Liver (tissue), 9 donors: ENCODE results near the gene SCNN1A. TPM values are rescaled to one million over a fixed set of nuclear protein-coding genes. Genes with fewer than 3 reads are reported as not detected.

ENCODE experiments used
- DNase-seq: peaks from one replicate; pipeline ENCODE4 v3.0.0-alpha.2; 2017; ENCODE audit warnings: low spot score
- H3K27ac ChIP-seq, 2 donors: one replicate each; pipeline ENCODE4 v1.7.0; 2013; ENCODE audit warnings: inconsistent platforms in 2 of 2, low read length in 2 of 2, control low read depth in 1 of 2, low read depth in 1 of 2, mild to moderate bottlenecking in 1 of 2
- H3K27me3 ChIP-seq, 4 donors: one replicate each; pipeline versions ENCODE4 v1.6.1 to v1.7.0; 2013; ENCODE audit warnings: low read length in 3 of 4, inconsistent platforms in 1 of 4, mild to moderate bottlenecking in 1 of 4, moderate library complexity in 1 of 4; ENCODE audit not compliant: control insufficient read depth in 4 of 4, insufficient read depth in 4 of 4
- H3K36me3 ChIP-seq, 4 donors: one replicate each; pipeline versions ENCODE4 v1.6.1 to v1.7.0; 2013; ENCODE audit warnings: low read length in 3 of 4, mild to moderate bottlenecking in 3 of 4, low read depth in 1 of 4, moderate library complexity in 1 of 4; ENCODE audit not compliant: control insufficient read depth in 4 of 4, insufficient read depth in 3 of 4
- H3K4me1 ChIP-seq, 4 donors: one replicate each; pipeline versions ENCODE4 v1.6.1 to v1.7.0; 2013; ENCODE audit warnings: low read length in 3 of 4, mild to moderate bottlenecking in 3 of 4, moderate library complexity in 1 of 4; ENCODE audit not compliant: control insufficient read depth in 4 of 4, insufficient read depth in 4 of 4
- H3K4me3 ChIP-seq, 3 donors: one replicate each; pipeline versions ENCODE4 v1.6.1 to v1.7.0; 2013; ENCODE audit warnings: low read length in 3 of 3, control low read depth in 1 of 3, low read depth in 1 of 3, mild to moderate bottlenecking in 1 of 3
- H3K9ac ChIP-seq, 2 donors: one replicate each; pipeline ENCODE4 v1.7.0; 2013; ENCODE audit warnings: low read length in 2 of 2, mild to moderate bottlenecking in 2 of 2, moderate library complexity in 2 of 2, control low read depth in 1 of 2, low read depth in 1 of 2
- H3K9me3 ChIP-seq, 4 donors: one replicate each; pipeline versions ENCODE4 v1.6.1 to v1.7.0; 2013; ENCODE audit warnings: low read length in 3 of 4; ENCODE audit not compliant: control insufficient read depth in 4 of 4
- CTCF ChIP-seq: fragments of 150-350 bp; IDR thresholded peaks from 2 replicates; pipeline ENCODE4 v1.5.1; 2017; ENCODE audit warnings: improper control_type of control experiment, low read depth, low read length; ENCODE audit not compliant: missing input control
- EGR1 ChIP-seq, 2 donors: IDR thresholded peaks; 2 replicates each; pipeline ENCODE4 v1.6.1; 2016 to 2018; ENCODE audit warnings: antibody characterized with exemption in 2 of 2, low read depth in 2 of 2
- FOXA1 ChIP-seq: IDR thresholded peaks from 2 replicates; pipeline ENCODE4 v1.6.1; 2016; ENCODE audit warnings: antibody characterized with exemption
- FOXA2 ChIP-seq: IDR thresholded peaks from 2 replicates; pipeline ENCODE4 v1.6.1; 2016; ENCODE audit warnings: antibody characterized with exemption
- GABPA ChIP-seq, 2 donors: IDR thresholded peaks in 1 of 2; conservative IDR thresholded peaks in 1 of 2; 2 replicates each; pipeline ENCODE4 v1.6.1; 2016; ENCODE audit warnings: antibody characterized with exemption in 2 of 2, mild to moderate bottlenecking in 1 of 2, moderate library complexity in 1 of 2
- HNF4A ChIP-seq, 2 donors: conservative IDR thresholded peaks; 2 replicates each; pipeline ENCODE4 v1.6.1; 2016; ENCODE audit warnings: antibody characterized with exemption in 2 of 2, mild to moderate bottlenecking in 2 of 2
- HNF4G ChIP-seq: IDR thresholded peaks from 2 replicates; pipeline ENCODE4 v1.6.1; 2016; ENCODE audit warnings: antibody characterized with exemption
- JUND ChIP-seq, 2 donors: IDR thresholded peaks; 2 replicates each; pipeline ENCODE4 v1.6.1; 2016; ENCODE audit warnings: antibody characterized with exemption in 2 of 2
- NR2F2 ChIP-seq: IDR thresholded peaks from 2 replicates; pipeline ENCODE4 v1.6.1; 2016; ENCODE audit warnings: antibody characterized with exemption
- RAD21 ChIP-seq, 2 donors: IDR thresholded peaks; 2 replicates each; pipeline ENCODE4 v1.6.1; 2016; ENCODE audit warnings: antibody characterized with exemption in 2 of 2, mild to moderate bottlenecking in 2 of 2
- REST ChIP-seq: IDR thresholded peaks from 2 replicates; pipeline ENCODE4 v1.6.1; 2016; ENCODE audit warnings: antibody characterized with exemption, mild to moderate bottlenecking
- RXRA ChIP-seq, 2 donors: IDR thresholded peaks; 2 replicates each; pipeline ENCODE4 v1.6.1; 2017 to 2018; ENCODE audit warnings: antibody characterized with exemption in 2 of 2, mild to moderate bottlenecking in 1 of 2
- SP1 ChIP-seq: IDR thresholded peaks from 2 replicates; pipeline ENCODE4 v1.6.1; 2018; ENCODE audit warnings: antibody characterized with exemption, mild to moderate bottlenecking
- TAF1 ChIP-seq: conservative IDR thresholded peaks from 2 replicates; pipeline ENCODE4 v1.6.1; 2016; ENCODE audit warnings: antibody characterized with exemption, mild to moderate bottlenecking
- YY1 ChIP-seq: IDR thresholded peaks from 2 replicates; pipeline ENCODE4 v1.6.1; 2016; ENCODE audit warnings: antibody characterized with exemption, mild to moderate bottlenecking
- WGBS: extraction: QIAGEN DNeasy Blood & Tissue Kit; methylation state at CpG from one replicate; pipeline ENCODE4 v1.1.7; 2013; 5-methylcytosine and 5-hydroxymethylcytosine counted together
- polyA plus RNA-seq, 2 donors: library from polyadenylated mRNA; stranded (reverse) in 1 of 2; unstranded in 1 of 2; fragments of 200-250 nt in 1 of 2; fragments of >200 nt in 1 of 2; fragmentation: Nextera tagmentation in 1 of 2; extraction: Ambion mirVana in 1 of 2; gene quantifications; one replicate each; pipeline versions ENCODE4 v1.2.1 to v1.2.3, GENCODE V29; 2013 to 2015
- total RNA-seq, 2 donors: library from RNA; depleted of rRNA; stranded (reverse); fragments of >200 nt; gene quantifications; one replicate each; pipeline ENCODE4 v1.2.3, GENCODE V29; 2014
- TF ChIP-seq, protein P1 (sequence below): IDR thresholded peaks from 2 replicates; pipeline ENCODE4 v1.6.1; 2016; ENCODE audit warnings: antibody characterized with exemption
- TF ChIP-seq, protein P2 (sequence below): IDR thresholded peaks from 2 replicates; pipeline ENCODE4 v1.6.1; 2016; ENCODE audit warnings: antibody characterized with exemption
- TF ChIP-seq, protein P3 (sequence below): IDR thresholded peaks from 2 replicates; pipeline ENCODE4 v1.6.1; 2016; ENCODE audit warnings: antibody characterized with exemption
- donor health status: healthy.
- donor health status: healthy.
- donor health status: healthy.
- donor health status: healthy.
- donor health status: healthy.

SCNN1A gene
- total and polyA plus RNA-seq, 4 donors: 0.47 to 7.7 (median 2.9) TPM

DNA sequence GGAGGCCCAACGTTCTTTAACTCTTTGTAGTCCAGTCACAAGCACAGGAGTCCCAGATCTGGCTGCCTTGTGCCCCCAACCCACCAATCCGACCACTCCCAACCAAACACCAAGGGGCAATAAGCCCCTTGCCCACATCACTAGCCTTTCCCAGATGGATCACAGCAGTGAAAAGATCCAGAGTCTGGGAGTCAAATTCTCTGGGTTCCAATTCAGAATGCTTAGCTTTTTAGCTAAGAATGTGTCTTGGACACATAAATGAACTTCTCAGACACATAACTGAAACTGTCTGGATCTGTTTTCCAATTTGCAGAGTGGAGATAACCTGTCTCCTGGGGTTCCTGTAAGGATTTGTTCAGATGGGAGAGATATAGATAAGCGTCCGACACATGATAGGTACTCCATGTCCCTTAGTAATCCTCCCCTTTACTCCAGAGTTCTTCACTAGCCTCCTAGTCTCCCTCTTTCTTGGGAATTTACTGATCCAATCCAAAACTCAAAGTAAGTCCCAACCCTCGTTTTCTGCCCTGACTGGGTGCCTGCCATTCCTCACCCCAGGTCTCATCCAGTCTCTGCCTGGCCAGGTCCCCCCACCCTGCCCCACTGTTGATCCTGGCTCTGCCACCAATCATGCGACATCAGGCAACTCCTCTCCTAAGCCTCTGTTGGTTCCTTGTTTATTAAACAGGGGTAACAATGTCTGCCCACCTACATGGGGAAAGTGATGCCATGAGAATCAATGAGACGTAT lies 33.0 kb downstream of the SCNN1A start:
- H3K36me3 ChIP-seq: no peaks in the 10 kb centered on the region
- H3K4me1 ChIP-seq: peaks cover 5 to 39% (median 28%) of the 10 kb centered on the region in 4 donors
- WGBS: 57% methylated on average over 7 of the region's 7 CpGs
- no peak for DNase-seq
- H3K9ac ChIP-seq: peak overlapping the region in 1 of 2 donors; percentile 99
- peak overlapping the region; percentile 98 to 99 for H3K27ac ChIP-seq
- peak; percentile 3 for TF ChIP-seq YY1
- no peak for TF ChIP-seq HNF4G
- peak overlapping the region in 2 of 3 donors; percentile 57 to 99 for H3K4me3 ChIP-seq
- no peaks in the 10 kb centered on the region for H3K27me3 ChIP-seq
- H3K9me3 ChIP-seq: no peaks in the 10 kb centered on the region

- peaks cover 5 to 46% (median 32%) of the 10 kb centered on the region in 4 donors for H3K4me1 ChIP-seq
- WGBS: 0% methylated on average over 21 of the region's 21 CpGs
Measured at GRCh38 chr12:6341417-6342139, 33.8 kb downstream of the SCNN1A start, which contains the start of gene TNFRSF1A. TNFRSF1A (minus strand) TSS chr12:6342076; CDS start chr12:6341814, 262 bp downstream.

More at GRCh38 chr12:6341417-6342139, 33.8 kb downstream of the SCNN1A start, which contains the start of gene TNFRSF1A:
- H3K27me3 ChIP-seq: no peaks in the 10 kb centered on the region
- peak within 1 kb of the TSS; percentile 98 to 99 for H3K27ac ChIP-seq
- peak; percentile 53 for DNase-seq
- H3K4me3 ChIP-seq: peak within 1 kb of the TSS; percentile 57 to 99 (median 95)
- H3K9me3 ChIP-seq: no peaks in the 10 kb centered on the region
- no peaks in the 10 kb centered on the region for H3K36me3 ChIP-seq
- peak within 1 kb of the TSS; percentile 98 to 99 for H3K9ac ChIP-seq
- TF ChIP-seq, protein P1, sequence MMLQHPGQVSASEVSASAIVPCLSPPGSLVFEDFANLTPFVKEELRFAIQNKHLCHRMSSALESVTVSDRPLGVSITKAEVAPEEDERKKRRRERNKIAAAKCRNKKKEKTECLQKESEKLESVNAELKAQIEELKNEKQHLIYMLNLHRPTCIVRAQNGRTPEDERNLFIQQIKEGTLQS: no peak
- TF ChIP-seq REST (peak; percentile 93), FOXA2 (no peak), EGR1 (IDR thresholded peaks at IDR 0.05; ENCODE audit: low read depth in 2 of 2) (peak; percentile 27 to 45), FOXA1 (no peak), HNF4G (no peak), HNF4A (conservative IDR thresholded peaks at IDR 0.05) (peak; percentile 59 to 64), SP1 (peak; percentile 67), GABPA (IDR thresholded peaks at IDR 0.05 in 1 of 2, conservative IDR thresholded peaks at IDR 0.05 in 1 of 2) (peak in 1 of 2 donors; percentile 76), NR2F2 (peak; percentile 68), YY1 (peak; percentile 67), CTCF (no peak), RXRA (IDR thresholded peaks at IDR 0.05) (peak; percentile 59 to 72), TAF1 (peak; percentile 32), JUND (IDR thresholded peaks at IDR 0.05) (no peak), RAD21 (IDR thresholded peaks at IDR 0.05) (peak; percentile 43 to 67)
- TF ChIP-seq, protein P2, sequence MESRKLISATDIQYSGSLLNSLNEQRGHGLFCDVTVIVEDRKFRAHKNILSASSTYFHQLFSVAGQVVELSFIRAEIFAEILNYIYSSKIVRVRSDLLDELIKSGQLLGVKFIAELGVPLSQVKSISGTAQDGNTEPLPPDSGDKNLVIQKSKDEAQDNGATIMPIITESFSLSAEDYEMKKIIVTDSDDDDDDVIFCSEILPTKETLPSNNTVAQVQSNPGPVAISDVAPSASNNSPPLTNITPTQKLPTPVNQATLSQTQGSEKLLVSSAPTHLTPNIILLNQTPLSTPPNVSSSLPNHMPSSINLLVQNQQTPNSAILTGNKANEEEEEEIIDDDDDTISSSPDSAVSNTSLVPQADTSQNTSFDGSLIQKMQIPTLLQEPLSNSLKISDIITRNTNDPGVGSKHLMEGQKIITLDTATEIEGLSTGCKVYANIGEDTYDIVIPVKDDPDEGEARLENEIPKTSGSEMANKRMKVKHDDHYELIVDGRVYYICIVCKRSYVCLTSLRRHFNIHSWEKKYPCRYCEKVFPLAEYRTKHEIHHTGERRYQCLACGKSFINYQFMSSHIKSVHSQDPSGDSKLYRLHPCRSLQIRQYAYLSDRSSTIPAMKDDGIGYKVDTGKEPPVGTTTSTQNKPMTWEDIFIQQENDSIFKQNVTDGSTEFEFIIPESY: no peak
- TF ChIP-seq, protein P3, sequence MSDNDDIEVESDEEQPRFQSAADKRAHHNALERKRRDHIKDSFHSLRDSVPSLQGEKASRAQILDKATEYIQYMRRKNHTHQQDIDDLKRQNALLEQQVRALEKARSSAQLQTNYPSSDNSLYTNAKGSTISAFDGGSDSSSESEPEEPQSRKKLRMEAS: peak; percentile 79
